HEK293 (cell line): ENCODE results near the gene PIGP.

ENCODE experiments used
- CTCF ChIA-PET: fragments of 350-600 bp; formaldehyde crosslinking; extraction: SDS; loops from one replicate; lab custom pipeline; 2021; ENCODE audit warnings: antibody characterized with exemption; lab: Yijun Ruan, JAX
- POLR2A ChIA-PET: fragments of 300-600 bp; formaldehyde crosslinking; extraction: SDS; loops from one replicate; lab custom pipeline; 2020; ENCODE audit warnings: antibody characterized with exemption, inconsistent platforms; lab: Yijun Ruan, JAX
- H3K27ac ChIP-seq: fragments of 200-500 bp; sonication (Bioruptor generic); 2 replicates; pipeline ENCODE4 v1.5.1; 2014; ENCODE audit warnings: low read depth, low read length, control low read depth, inconsistent platforms; ENCODE audit errors: extremely low read depth
- H3K36me3 ChIP-seq, 2 experiments: fragments of 200-500 bp in 1 of 2; sonication (Bioruptor generic) in 1 of 2; 1 replicate in 1 of 2; 2 replicates in 1 of 2; pipeline ENCODE4 v1.5.1; 2014 to 2017; ENCODE audit warnings: inconsistent platforms in 2 of 2, low read length in 2 of 2; ENCODE audit not compliant: control insufficient read depth in 2 of 2, insufficient read depth in 1 of 2
- H3K4me1 ChIP-seq: fragments of 200-500 bp; sonication (Bioruptor generic); 2 replicates; pipeline ENCODE4 v1.5.1; 2014; ENCODE audit warnings: mild to moderate bottlenecking, low read length, inconsistent platforms; ENCODE audit not compliant: control insufficient read depth, insufficient read depth
- H3K4me3 ChIP-seq: 2 replicates; pipeline ENCODE4 v1.5.1; 2011; ENCODE audit warnings: low read depth, mild to moderate bottlenecking, control low read depth, low read length, moderate library complexity
- H3K9me3 ChIP-seq: fragments of 200-500 bp; sonication (Bioruptor generic); 2 replicates; pipeline ENCODE4 v1.5.1; 2014; ENCODE audit warnings: low read depth, low read length, inconsistent platforms; ENCODE audit not compliant: control insufficient read depth, insufficient read depth
- EGR2 ChIP-seq: fragments of 450-650 bp; formaldehyde crosslinking; IDR thresholded peaks from 2 replicates; pipeline ENCODE4 v1.5.1; 2016; ENCODE audit warnings: low read depth, missing biosample characterization, missing genetic modification characterization
- HOXD13 ChIP-seq: sonication (generic); formaldehyde crosslinking; IDR thresholded peaks from 2 replicates; pipeline ENCODE4 v1.8.0; 2022; ENCODE audit warnings: missing genetic modification reagents, borderline replicate concordance
- IKZF3 ChIP-seq: fragments of 450-650 bp; IDR thresholded peaks from 2 replicates; pipeline ENCODE4 v1.5.0; 2018; ENCODE audit warnings: missing biosample characterization, mild to moderate bottlenecking, missing genetic modification characterization, moderate library complexity
- KLF1 ChIP-seq: fragments of 450-650 bp; formaldehyde crosslinking; IDR thresholded peaks from 2 replicates; pipeline ENCODE4 v1.5.1; 2016; ENCODE audit warnings: missing biosample characterization, missing genetic modification characterization
- SP2 ChIP-seq: fragments of 450-650 bp; formaldehyde crosslinking; IDR thresholded peaks from 2 replicates; pipeline ENCODE4 v1.5.1; 2016; ENCODE audit warnings: missing biosample characterization, missing genetic modification characterization
- YY1 ChIP-seq: fragments of 450-650 bp; formaldehyde crosslinking; IDR thresholded peaks from 2 replicates; pipeline ENCODE4 v1.5.1; 2018; ENCODE audit warnings: missing biosample characterization, missing genetic modification characterization
- ZFHX2 ChIP-seq: fragments of 450-650 bp; formaldehyde crosslinking; conservative IDR thresholded peaks from 2 replicates; pipeline ENCODE4 v1.5.1; 2016; ENCODE audit warnings: missing biosample characterization, missing genetic modification characterization
- ZNF114 ChIP-seq: fragments of 450-650 bp; formaldehyde crosslinking; IDR thresholded peaks from 2 replicates; pipeline ENCODE4 v1.5.0; 2017; ENCODE audit warnings: missing biosample characterization, missing genetic modification characterization
- ZNF157 ChIP-seq: fragments of 450-650 bp; formaldehyde crosslinking; IDR thresholded peaks from 2 replicates; pipeline ENCODE4 v1.5.1; 2016; ENCODE audit warnings: missing biosample characterization, missing genetic modification characterization
- ZNF169 ChIP-seq: fragments of 450-650 bp; formaldehyde crosslinking; IDR thresholded peaks from 2 replicates; pipeline ENCODE4 v1.5.1; 2016; ENCODE audit warnings: missing biosample characterization, missing genetic modification characterization
- ZNF174 ChIP-seq: fragments of 450-650 bp; formaldehyde crosslinking; IDR thresholded peaks from 2 replicates; pipeline ENCODE4 v1.5.0; 2017; ENCODE audit warnings: missing biosample characterization, mild to moderate bottlenecking, missing genetic modification characterization
- ZNF302 ChIP-seq: fragments of 450-650 bp; formaldehyde crosslinking; IDR thresholded peaks from 2 replicates; pipeline ENCODE4 v1.5.1; 2016; ENCODE audit warnings: missing biosample characterization, missing genetic modification characterization, low read depth
- ZNF341 ChIP-seq: fragments of 450-650 bp; formaldehyde crosslinking; IDR thresholded peaks from 2 replicates; pipeline ENCODE4; 2016; ENCODE audit warnings: low read depth, missing biosample characterization, missing genetic modification characterization
- ZNF394 ChIP-seq: fragments of 450-650 bp; formaldehyde crosslinking; IDR thresholded peaks from 2 replicates; pipeline ENCODE4 v1.5.1; 2016; ENCODE audit warnings: missing biosample characterization, missing genetic modification characterization, mild to moderate bottlenecking, moderate library complexity, borderline replicate concordance
- ZNF510 ChIP-seq: fragments of 450-650 bp; formaldehyde crosslinking; IDR thresholded peaks from 2 replicates; pipeline ENCODE4 v1.5.1; 2018; ENCODE audit warnings: mild to moderate bottlenecking, missing genetic modification characterization, missing biosample characterization; ENCODE audit not compliant: insufficient replicate concordance
- ZNF514 ChIP-seq: fragments of 450-650 bp; formaldehyde crosslinking; IDR thresholded peaks from 2 replicates; pipeline ENCODE4 v1.5.1; 2016; ENCODE audit warnings: missing biosample characterization, missing genetic modification characterization
- ZNF544 ChIP-seq: fragments of 450-650 bp; formaldehyde crosslinking; IDR thresholded peaks from 2 replicates; pipeline ENCODE4 v1.5.0; 2017; ENCODE audit warnings: missing biosample characterization, missing genetic modification characterization
- ZNF560 ChIP-seq: fragments of 450-650 bp; formaldehyde crosslinking; IDR thresholded peaks from 2 replicates; pipeline ENCODE4 v1.5.1; 2017; ENCODE audit warnings: missing biosample characterization, missing genetic modification characterization, borderline replicate concordance
- ZNF768 ChIP-seq: fragments of 450-650 bp; formaldehyde crosslinking; IDR thresholded peaks from 2 replicates; pipeline ENCODE4 v1.5.1; 2018; ENCODE audit warnings: missing biosample characterization, mild to moderate bottlenecking, missing genetic modification characterization
- ZNF830 ChIP-seq: fragments of 450-650 bp; IDR thresholded peaks from 2 replicates; pipeline ENCODE4 v1.5.0; 2018; ENCODE audit warnings: missing biosample characterization, missing genetic modification characterization, low read depth, mild to moderate bottlenecking, moderate library complexity
- ZSCAN30 ChIP-seq: fragments of 450-650 bp; IDR thresholded peaks from 2 replicates; pipeline ENCODE4 v1.5.1; 2018; ENCODE audit warnings: missing biosample characterization, mild to moderate bottlenecking, missing genetic modification characterization, moderate library complexity
- TF ChIP-seq, protein P1 (sequence below): fragments of 450-650 bp; formaldehyde crosslinking; IDR thresholded peaks from 2 replicates; pipeline ENCODE4; 2016; ENCODE audit warnings: missing biosample characterization, missing genetic modification characterization
- TF ChIP-seq, protein P2 (sequence below): fragments of 450-650 bp; formaldehyde crosslinking; IDR thresholded peaks from 2 replicates; pipeline ENCODE4 v1.5.1; 2016; ENCODE audit warnings: missing biosample characterization, missing genetic modification characterization
- TF ChIP-seq, protein P3 (sequence below): sonication (generic); formaldehyde crosslinking; IDR thresholded peaks from 2 replicates; pipeline ENCODE4 v1.8.1; 2022; ENCODE audit warnings: mild to moderate bottlenecking, moderate library complexity, missing genetic modification reagents
- TF ChIP-seq, protein P4 (sequence below): fragments of 450-650 bp; formaldehyde crosslinking; IDR thresholded peaks from 2 replicates; pipeline ENCODE4 v1.5.1; 2016; ENCODE audit warnings: missing biosample characterization, missing genetic modification characterization

PIGP gene

DNA sequence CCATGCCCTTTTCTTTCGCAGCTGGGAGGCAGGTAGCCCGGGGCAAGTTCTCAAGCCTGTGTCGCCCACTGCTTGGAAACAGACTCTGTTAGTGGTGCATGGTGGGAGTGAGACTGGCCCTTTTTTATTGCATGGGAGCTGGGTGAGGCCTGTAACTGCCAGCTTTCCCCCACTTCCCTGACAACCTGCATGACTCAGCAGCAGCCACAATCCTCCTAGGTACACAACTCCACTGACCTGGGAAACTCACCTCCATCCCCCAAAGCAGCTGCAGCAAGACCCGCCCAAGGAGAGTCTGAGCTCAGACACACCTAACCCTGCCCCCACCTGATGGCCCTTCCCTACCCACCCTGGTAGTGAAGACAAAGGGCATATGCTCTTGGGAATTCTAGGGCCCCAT is 25.8 kb downstream of the PIGP start (continued):
- no peak for TF ChIP-seq ZNF768 (tag by site-specific recombination)
- no peak for TF ChIP-seq ZNF560 (tag by site-specific recombination)
- no peak for TF ChIP-seq HOXD13 (CRISPR knock-in tag)
- no peak for TF ChIP-seq ZNF544 (tag by site-specific recombination)
- TF ChIP-seq ZNF157 (tag by site-specific recombination), result no peak
- no peak for TF ChIP-seq ZNF114
- TF ChIP-seq SP2, result no peak
- peak; percentile 71 for TF ChIP-seq EGR2 (tag by site-specific recombination)
- TF ChIP-seq IKZF3 (tag by site-specific recombination), result no peak
- TF ChIP-seq ZNF394 (tag by site-specific recombination), result no peak
- no peak for TF ChIP-seq YY1 (tag by site-specific recombination)

DNA sequence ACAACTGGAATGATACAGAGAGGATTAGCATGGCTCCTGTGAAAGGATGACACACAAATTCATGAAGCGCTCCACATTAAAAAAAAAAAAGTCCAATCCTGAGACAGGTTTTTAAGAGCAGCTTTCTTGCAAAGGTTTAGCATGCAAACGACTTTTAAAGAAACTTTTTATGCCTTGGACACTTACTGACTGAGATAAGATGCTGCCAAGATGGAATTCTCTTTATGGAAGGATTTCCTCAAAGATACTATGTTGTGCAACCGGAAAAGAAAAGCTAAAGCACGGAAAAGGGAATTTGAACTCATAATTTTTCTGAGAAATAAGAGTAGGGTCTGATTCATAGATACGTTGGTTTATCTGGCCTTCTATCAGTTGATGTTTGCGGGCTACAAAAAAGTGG is 27.3 kb downstream of the PIGP start:
- CTCF ChIA-PET, result interaction anchor here (0.7 to 1.5 kb wide), 2 partner anchors 35 to 1308 kb away, joined by 3 to 4 read pairs; no protein-coding TSS in a partner anchor
- Histone ChIP-seq H3K9me3 (no peaks in the 10 kb centered on the region), H3K4me3 (no peak overlapping the region), H3K27ac (no peak overlapping the region), H3K36me3 (no peaks in the 10 kb centered on the region), H3K4me1 (no peaks in the 10 kb centered on the region)
- no peak for TF ChIP-seq ZNF174
- no peak for TF ChIP-seq ZNF514
- TF ChIP-seq ZSCAN30, result no peak
- no peak for TF ChIP-seq HOXD13 (CRISPR knock-in tag)
- no peak for TF ChIP-seq KLF1
- no peak for TF ChIP-seq ZFHX2 (tag by site-specific recombination)
- no peak for TF ChIP-seq ZNF544 (tag by site-specific recombination)
- TF ChIP-seq ZNF341 (tag by site-specific recombination), result no peak
- TF ChIP-seq ZNF830 (tag by site-specific recombination), result no peak
- TF ChIP-seq, protein P1, sequence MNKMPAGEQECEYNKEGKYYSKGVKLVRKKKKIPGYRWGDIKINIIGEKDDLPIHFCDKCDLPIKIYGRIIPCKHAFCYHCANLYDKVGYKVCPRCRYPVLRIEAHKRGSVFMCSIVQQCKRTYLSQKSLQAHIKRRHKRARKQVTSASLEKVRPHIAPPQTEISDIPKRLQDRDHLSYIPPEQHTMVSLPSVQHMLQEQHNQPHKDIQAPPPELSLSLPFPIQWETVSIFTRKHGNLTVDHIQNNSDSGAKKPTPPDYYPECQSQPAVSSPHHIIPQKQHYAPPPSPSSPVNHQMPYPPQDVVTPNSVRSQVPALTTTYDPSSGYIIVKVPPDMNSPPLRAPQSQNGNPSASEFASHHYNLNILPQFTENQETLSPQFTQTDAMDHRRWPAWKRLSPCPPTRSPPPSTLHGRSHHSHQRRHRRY (tag by site-specific recombination), result no peak
- TF ChIP-seq, protein P2, sequence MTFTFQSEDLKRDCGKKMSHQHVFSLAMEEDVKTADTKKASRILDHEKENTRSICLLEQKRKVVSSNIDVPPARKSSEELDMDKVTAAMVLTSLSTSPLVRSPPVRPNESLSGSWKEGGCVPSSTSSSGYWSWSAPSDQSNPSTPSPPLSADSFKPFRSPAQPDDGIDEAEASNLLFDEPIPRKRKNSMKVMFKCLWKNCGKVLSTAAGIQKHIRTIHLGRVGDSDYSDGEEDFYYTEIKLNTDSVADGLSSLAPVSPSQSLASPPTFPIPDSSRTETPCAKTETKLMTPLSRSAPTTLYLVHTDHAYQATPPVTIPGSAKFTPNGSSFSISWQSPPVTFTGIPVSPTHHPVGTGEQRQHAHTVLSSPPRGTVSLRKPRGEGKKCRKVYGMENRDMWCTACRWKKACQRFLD (tag by site-specific recombination), result no peak
- TF ChIP-seq ZNF114, result no peak
- TF ChIP-seq, protein P3, sequence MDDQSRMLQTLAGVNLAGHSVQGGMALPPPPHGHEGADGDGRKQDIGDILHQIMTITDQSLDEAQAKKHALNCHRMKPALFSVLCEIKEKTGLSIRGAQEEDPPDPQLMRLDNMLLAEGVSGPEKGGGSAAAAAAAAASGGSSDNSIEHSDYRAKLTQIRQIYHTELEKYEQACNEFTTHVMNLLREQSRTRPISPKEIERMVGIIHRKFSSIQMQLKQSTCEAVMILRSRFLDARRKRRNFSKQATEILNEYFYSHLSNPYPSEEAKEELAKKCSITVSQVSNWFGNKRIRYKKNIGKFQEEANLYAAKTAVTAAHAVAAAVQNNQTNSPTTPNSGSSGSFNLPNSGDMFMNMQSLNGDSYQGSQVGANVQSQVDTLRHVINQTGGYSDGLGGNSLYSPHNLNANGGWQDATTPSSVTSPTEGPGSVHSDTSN, result no peak
- TF ChIP-seq, protein P4, sequence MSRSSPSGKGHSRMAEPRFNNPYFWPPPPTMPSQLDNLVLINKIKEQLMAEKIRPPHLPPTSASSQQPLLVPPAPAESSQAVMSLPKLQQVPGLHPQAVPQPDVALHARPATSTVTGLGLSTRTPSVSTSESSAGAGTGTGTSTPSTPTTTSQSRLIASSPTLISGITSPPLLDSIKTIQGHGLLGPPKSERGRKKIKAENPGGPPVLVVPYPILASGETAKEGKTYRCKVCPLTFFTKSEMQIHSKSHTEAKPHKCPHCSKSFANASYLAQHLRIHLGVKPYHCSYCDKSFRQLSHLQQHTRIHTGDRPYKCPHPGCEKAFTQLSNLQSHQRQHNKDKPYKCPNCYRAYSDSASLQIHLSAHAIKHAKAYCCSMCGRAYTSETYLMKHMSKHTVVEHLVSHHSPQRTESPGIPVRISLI, result no peak
- no peak for TF ChIP-seq ZNF302 (tag by site-specific recombination)
- no peak for TF ChIP-seq ZNF510
- no peak for TF ChIP-seq ZNF169 (tag by site-specific recombination)
- POLR2A ChIA-PET, result no interaction called here
